Osteocyte (in vitro differentiated cells): Measurements from ENCODE around the gene CEBPA. TPM values are rescaled to one million over a fixed set of nuclear protein-coding genes. Genes with fewer than 3 reads are reported as not detected.
"Not testable (repeated sequence)": the region's sequence is repeated elsewhere in the genome, so short reads cannot be mapped to it uniquely, and the experiment has no call there.

Experiments used
- DNase-seq: peaks from one replicate; pipeline ENCODE4 v3.0.0; 2021; ENCODE audit warnings: mixed read lengths; ENCODE audit not compliant: unreplicated experiment; ENCODE audit errors: extremely low spot score
- H3K27ac Mint-ChIP-seq: one replicate; pipeline ENCODE4 v1.8.0; 2021; ENCODE audit warnings: mild to moderate bottlenecking, mixed read lengths; ENCODE audit not compliant: unreplicated experiment
- H3K27me3 Mint-ChIP-seq: one replicate; pipeline ENCODE4 v1.8.0; 2021; ENCODE audit warnings: mixed read lengths; ENCODE audit not compliant: unreplicated experiment
- H3K36me3 Mint-ChIP-seq: one replicate; pipeline ENCODE4 v1.8.0; 2021; ENCODE audit warnings: mixed read lengths; ENCODE audit not compliant: unreplicated experiment
- H3K4me1 Mint-ChIP-seq: one replicate; pipeline ENCODE4 v1.8.0; 2021; ENCODE audit warnings: mixed read lengths; ENCODE audit not compliant: unreplicated experiment
- H3K4me3 Mint-ChIP-seq: one replicate; pipeline ENCODE4 v1.8.0; 2021; ENCODE audit warnings: mild to moderate bottlenecking, moderate library complexity, mixed read lengths; ENCODE audit not compliant: unreplicated experiment
- H3K9me3 Mint-ChIP-seq: one replicate; pipeline ENCODE4 v1.8.0; 2021; ENCODE audit warnings: mixed read lengths; ENCODE audit not compliant: unreplicated experiment
- CTCF ChIP-seq: fragments of 200-600 bp; sonication (generic); IDR thresholded peaks from 2 replicates; pipeline ENCODE4 v1.5.0; 2021; ENCODE audit warnings: antibody characterized with exemption, mild to moderate bottlenecking, moderate library complexity
- total RNA-seq: library from RNA; stranded (reverse); gene quantifications from 2 replicates; pipeline ENCODE4 v1.2.1, GENCODE V29; 2021

The CEBPA gene
- total RNA-seq, 1 donor from 2014 or later: 0.86 TPM

GRCh38 chr19:33317517-33317916 is 15.2 kb upstream of the CEBPA start:
- TF ChIP-seq CTCF: no peak
- DNase-seq: no peak
- H3K4me3 Mint-ChIP-seq: no peak overlapping the region
- H3K27me3 Mint-ChIP-seq: peaks cover 20% of the 10 kb centered on the region
- H3K36me3 Mint-ChIP-seq: no peaks in the 10 kb centered on the region
- H3K4me1 Mint-ChIP-seq: no peaks in the 10 kb centered on the region
- H3K9me3 Mint-ChIP-seq: peaks cover 12% of the 10 kb centered on the region
- H3K27ac Mint-ChIP-seq: no peak overlapping the region

- Mint-ChIP-seq H3K4me3 (no peak overlapping the region), H3K9me3 (peaks cover 12% of the 10 kb centered on the region), H3K4me1 (no peaks in the 10 kb centered on the region), H3K27ac (no peak overlapping the region), H3K36me3 (no peaks in the 10 kb centered on the region), H3K27me3 (peaks cover 20% of the 10 kb centered on the region)
- TF ChIP-seq CTCF: no peak
- no peak for DNase-seq
These were observed 14.4 kb upstream of the CEBPA start for GRCh38 chr19:33316541-33317264.

GRCh38 chr19:33312808-33313207 is 10.5 kb upstream of the CEBPA start:
- H3K9me3 Mint-ChIP-seq, H3K4me3 Mint-ChIP-seq, DNase-seq, H3K36me3 Mint-ChIP-seq, H3K4me1 Mint-ChIP-seq, H3K27ac Mint-ChIP-seq: not testable (repeated sequence)
- peaks cover 29% of the 10 kb centered on the region for H3K27me3 Mint-ChIP-seq

GRCh38 chr19:33312065-33312464 is 9.7 kb upstream of the CEBPA start:
- no peaks in the 10 kb centered on the region for H3K36me3 Mint-ChIP-seq
- no peak for TF ChIP-seq CTCF
- H3K9me3 Mint-ChIP-seq: no peaks in the 10 kb centered on the region

GRCh38 chr19:33311326-33311682 is 9.0 kb upstream of the CEBPA start:
- no peak for TF ChIP-seq CTCF
- Mint-ChIP-seq H3K4me1 (no peaks in the 10 kb centered on the region), H3K36me3 (no peaks in the 10 kb centered on the region), H3K9me3 (no peaks in the 10 kb centered on the region), H3K27me3 (peaks cover 31% of the 10 kb centered on the region), H3K4me3 (no peak overlapping the region), H3K27ac (no peak overlapping the region)
- no peak for DNase-seq

More at GRCh38 chr19:33312065-33312464, 9.7 kb upstream of the CEBPA start:
- H3K4me3 Mint-ChIP-seq: no peak overlapping the region
- H3K27ac Mint-ChIP-seq: no peak overlapping the region
- peaks cover 33% of the 10 kb centered on the region for H3K27me3 Mint-ChIP-seq
- DNase-seq: no peak
- no peaks in the 10 kb centered on the region for H3K4me1 Mint-ChIP-seq
